Retina (tissue), 1 donor: ENCODE measurements around the gene APCDD1L.
"Not testable (repeated sequence)": the region's sequence is repeated elsewhere in the genome, so short reads cannot be mapped to it uniquely, and the experiment has no call there.

Experiments used
- DNase-seq: peaks from one replicate; pipeline ENCODE4 v3.0.0-alpha.2; 2016

The APCDD1L gene

DNA sequence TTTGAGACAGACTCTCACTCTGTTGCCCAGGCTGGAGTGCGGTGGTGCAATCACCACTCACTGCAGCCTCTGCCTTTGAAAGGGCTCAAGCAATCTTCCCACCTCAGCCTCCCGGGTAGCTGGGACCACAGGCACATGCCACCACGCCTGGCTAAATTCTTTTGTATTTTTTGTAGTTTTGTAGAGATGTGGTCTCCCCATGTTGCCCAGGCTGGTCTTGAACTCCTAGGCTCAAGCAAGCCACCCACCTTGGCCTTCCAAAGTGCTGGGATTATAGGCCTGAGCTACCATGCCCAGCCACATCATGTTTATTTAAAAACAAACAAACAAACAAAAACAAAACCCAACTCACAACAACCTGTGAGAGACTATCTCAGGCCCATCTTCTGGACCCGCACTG is 29.7 kb upstream of the APCDD1L start:
- DNase-seq: no peak

DNA sequence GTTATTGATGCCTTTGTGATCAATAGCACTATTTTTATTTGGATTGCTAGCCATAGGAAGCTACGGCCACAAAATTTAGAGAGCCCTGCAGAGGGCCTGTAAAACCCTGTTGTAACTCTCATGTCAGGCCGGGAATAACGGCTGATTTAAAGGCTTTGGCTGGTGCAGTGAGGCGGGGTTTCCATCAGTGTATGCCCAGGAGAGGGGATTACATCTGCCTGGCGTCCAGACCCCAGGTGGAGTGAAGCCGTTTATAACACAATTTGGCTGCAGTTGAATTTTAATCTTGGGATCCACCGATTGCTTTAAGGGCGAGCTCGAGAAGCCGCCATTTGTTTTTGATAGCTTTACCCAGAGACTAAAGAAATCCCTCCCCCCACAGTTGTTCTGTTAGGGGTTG is 29.1 kb upstream of the APCDD1L start:
- DNase-seq: peak; percentile 70

- DNase-seq: no peak
Observed at GRCh38 chr20:58543274-58543673, 28.1 kb upstream of the APCDD1L start.

GRCh38 chr20:58542411-58543095 is 27.4 kb upstream of the APCDD1L start:
- peak; percentile 63 for DNase-seq

GRCh38 chr20:58542034-58542410 is 26.8 kb upstream of the APCDD1L start:
- not testable (repeated sequence) for DNase-seq

GRCh38 chr20:58538752-58539151 is 23.6 kb upstream of the APCDD1L start:
- DNase-seq: no peak

GRCh38 chr20:58537831-58538230 is 22.6 kb upstream of the APCDD1L start:
- DNase-seq: no peak

DNA sequence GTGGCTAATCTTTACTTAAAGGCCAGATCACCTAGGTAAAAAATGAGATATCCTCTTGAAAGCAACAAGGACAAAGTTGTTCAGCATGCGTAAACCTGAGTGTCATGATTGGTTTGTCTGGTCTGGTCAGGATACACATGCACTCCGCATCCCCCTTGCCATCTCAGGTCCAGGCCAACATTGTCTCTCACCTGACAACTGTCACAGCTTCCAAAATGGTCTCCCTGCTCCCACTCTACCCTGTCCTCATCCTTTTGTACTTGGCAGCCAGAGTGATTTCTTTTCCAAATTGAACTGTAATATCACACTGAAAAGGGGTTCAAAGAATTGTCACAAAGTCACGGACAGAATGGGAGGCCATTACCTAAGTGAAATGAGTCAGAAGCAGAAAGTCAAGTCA is 21.1 kb upstream of the APCDD1L start:
- no peak for DNase-seq

- no peak for DNase-seq
Observed at GRCh38 chr20:58531657-58532056, 16.5 kb upstream of the APCDD1L start.

- no peak for DNase-seq
Observed at GRCh38 chr20:58531063-58531462, 15.9 kb upstream of the APCDD1L start.

DNA sequence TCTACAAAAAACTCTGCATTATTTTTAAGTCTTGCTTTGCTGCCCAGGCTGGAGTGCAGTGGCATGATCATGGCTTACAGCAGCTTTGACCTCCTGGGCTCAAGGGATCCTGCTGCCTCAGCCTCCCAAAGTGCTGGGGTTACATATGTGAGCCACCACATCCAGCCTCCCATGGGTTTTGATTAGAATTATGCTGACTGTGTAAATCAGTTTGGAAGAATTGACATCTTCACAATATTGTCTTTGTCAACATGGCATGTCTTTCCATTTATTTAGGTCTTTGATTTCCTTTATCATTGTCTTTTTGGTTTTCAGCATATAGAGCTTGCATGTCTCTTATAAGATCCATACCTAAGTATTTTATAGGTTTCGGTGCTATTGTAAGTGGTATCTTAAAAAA is 13.2 kb upstream of the APCDD1L start:
- DNase-seq: no peak

DNA sequence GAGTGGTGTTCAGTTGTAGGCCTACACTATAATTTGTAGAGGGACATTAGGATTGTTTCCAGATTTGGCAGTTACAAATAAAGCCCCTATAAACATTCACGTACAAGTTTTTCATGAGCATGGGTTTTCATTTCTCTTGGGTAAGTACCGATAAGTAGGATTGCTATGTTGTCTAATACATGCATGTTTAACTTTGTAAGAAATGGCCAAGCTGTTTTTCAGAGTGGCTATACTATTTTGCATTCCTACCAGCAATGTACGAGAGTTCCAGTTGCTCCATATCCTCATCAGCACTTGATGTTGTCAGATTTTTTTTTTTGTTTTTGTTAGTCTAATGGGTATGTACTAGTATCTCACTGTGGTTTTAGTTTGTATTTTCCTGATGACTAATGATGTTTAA is 11.2 kb upstream of the APCDD1L start:
- DNase-seq: no peak

DNA sequence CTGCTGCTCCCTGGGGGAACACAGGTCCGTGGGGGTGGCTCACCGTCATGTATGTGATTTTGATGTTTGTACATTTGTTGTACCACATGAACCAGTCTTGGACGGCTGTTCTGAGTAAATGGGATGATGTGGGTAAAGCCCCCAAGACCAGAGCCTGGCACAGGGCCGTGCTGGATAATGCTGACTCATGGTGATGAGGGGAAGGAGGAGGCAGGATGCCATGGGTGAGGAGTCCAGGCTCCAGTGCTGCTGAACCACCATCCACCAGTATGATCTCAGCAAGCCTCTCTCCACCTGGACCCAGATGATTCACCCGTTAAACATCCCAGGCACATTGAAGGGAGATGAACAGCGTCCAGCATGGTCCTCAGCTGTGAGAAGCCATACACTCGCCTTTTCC is 9.6 kb upstream of the APCDD1L start:
- no peak for DNase-seq

GRCh38 chr20:58523971-58524315 is 8.7 kb upstream of the APCDD1L start:
- no peak for DNase-seq

GRCh38 chr20:58523072-58523970 is 8.1 kb upstream of the APCDD1L start:
- peak; percentile 65 for DNase-seq

DNA sequence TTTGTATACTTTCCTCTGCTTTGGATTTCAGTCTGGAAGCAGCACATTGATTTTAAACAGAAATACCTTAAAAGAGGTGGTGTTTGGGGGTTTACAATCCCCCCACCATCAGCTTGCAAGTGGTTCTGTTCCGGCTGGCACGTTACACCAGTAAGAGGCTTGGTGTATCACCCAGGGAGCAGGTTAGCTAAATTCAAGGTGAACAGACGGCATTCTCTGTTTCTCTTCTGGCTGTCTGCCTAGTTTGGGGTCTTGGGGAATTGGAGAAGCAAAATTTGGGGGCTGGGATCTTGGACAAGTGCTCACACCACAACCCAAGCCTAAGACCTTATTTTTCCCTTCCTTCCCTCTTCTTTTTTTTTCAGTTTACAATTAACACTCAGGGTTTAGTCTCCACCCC is 7.5 kb upstream of the APCDD1L start:
- DNase-seq: no peak

DNA sequence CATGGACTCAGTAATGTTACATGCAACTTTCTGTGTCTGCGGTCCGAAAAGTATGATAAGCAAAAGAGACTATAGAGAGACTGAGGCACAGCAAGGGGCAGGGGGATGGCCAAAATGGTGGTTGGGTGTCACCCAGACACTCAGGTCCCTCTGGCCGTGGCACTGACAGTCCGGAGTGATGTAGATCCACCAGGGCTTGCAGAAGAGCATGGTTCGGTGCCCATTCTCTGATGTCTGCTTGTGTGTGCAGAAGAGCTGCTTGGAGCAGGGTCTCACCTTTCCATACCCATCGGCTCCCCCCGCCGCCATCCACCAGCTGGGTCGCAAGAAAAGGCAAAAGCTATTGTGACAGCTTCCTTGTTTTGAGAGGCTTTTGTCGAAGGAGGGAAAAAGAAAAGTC is 6.6 kb upstream of the APCDD1L start:
- no peak for DNase-seq

DNA sequence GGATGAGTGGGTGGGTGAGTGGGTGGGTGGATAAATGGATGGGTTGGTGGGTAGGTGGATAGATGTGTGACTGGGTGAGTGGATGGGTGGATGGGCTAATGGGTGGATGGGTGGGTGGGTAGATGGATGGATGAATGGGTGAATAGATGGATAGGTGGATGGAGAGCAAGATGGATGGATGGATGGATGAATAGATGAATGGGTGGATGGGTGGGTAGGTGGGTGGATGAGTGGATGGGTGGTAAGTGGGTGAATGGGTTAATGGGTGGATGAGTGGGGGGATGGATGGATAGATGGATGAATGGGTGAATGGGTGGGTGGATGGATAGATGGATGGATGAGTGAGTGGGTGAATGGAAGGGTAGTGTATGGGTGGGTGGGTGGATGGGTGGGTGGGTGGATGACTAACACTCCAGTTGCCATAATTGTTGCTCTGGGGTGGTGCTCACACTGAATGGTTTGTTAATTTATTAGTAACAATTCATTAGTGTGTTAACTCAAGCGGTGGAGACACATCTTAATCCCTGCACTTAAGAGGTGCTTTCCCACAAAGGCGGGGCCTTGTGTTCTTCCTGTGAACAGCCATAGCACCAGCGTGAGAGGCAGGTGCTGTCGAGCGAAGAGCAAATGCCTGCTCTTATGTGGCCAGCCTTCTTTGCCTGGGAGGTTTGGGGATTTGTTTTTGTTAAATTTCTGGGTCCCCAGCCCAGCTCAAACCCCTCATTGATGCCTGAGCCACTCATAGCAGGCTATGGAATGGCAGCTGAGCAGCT is 4.9 kb upstream of the APCDD1L start:
- DNase-seq: no peak

DNA sequence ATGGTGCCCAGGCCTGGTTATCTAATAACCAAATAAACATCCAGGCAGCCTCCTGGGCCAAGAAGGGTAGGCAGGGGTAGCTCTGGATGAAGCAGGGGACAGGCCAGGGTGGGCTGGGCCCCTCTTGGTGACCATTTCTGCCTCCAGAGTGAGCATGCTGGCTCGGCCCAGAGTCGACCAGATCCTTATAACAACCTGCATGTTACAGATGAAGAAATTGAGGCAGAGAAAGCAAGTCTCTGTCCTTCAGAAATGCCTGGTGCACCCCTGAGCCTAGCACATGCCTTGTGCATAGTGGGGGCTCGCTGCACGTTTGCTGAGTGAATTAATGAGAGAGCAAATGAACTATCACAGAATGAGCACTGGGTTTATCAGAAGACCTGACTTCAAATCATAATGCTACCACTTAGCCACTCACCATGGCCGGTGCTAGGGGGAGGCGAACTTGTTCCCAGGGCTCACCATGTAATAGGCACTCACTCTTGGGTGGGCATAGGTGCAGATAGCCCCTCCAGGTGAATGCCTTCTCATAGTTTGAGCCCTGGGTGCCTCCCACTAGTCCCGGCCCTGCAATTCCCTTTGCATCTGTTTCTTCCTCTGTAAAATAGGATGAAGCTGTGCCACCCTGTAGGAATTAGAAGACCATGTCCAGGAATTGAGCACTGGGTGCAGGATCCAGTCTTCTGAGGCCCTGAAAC is 3.8 kb upstream of the APCDD1L start:
- DNase-seq: no peak

GRCh38 chr20:58518387-58518786 is 3.2 kb upstream of the APCDD1L start:
- no peak for DNase-seq

GRCh38 chr20:58514321-58515232 is 622 bp downstream of the APCDD1L start:
- DNase-seq: peak; percentile 49
